NK-92 (cell line): Measurements from ENCODE around the gene GIMAP8.

Experiments
- DNase-seq: peaks from one replicate; lab custom pipeline; 2025; ENCODE audit not compliant: unreplicated experiment; lab: John Stamatoyannopoulos, UW

The GIMAP8 gene

GRCh38 chr7:150450491-150451001 lies at the start of gene GIMAP8:
Gene GIMAP8 (plus strand): TSS chr7:150450630. CDS start chr7:150466699, 16,069 bp downstream.
- DNase-seq = no peak

- DNase-seq = no peak
Observed at GRCh38 chr7:150400788-150401423, 49.5 kb upstream of the GIMAP8 start.

- no peak for DNase-seq
Observed at GRCh38 chr7:150401424-150401790, 49.0 kb upstream of the GIMAP8 start.

GRCh38 chr7:150401861-150402631 lies 48.4 kb upstream of the GIMAP8 start:
- no peak for DNase-seq

- no peak for DNase-seq
Observed at GRCh38 chr7:150402671-150403321, 47.6 kb upstream of the GIMAP8 start.

GRCh38 chr7:150403376-150404171 lies 46.9 kb upstream of the GIMAP8 start:
- DNase-seq = no peak

- DNase-seq = no peak
Observed at GRCh38 chr7:150404172-150404804, 46.1 kb upstream of the GIMAP8 start.

- no peak for DNase-seq
Observed at GRCh38 chr7:150404805-150405583, 45.4 kb upstream of the GIMAP8 start.

- no peak for DNase-seq
Observed at GRCh38 chr7:150405584-150406311, 44.7 kb upstream of the GIMAP8 start.

GRCh38 chr7:150406312-150406566 lies 44.2 kb upstream of the GIMAP8 start:
- no peak for DNase-seq

- no peak for DNase-seq
Observed at GRCh38 chr7:150406567-150407421, 43.6 kb upstream of the GIMAP8 start.

GRCh38 chr7:150407588-150408392 lies 42.6 kb upstream of the GIMAP8 start:
- no peak for DNase-seq

GRCh38 chr7:150408393-150409299 lies 41.8 kb upstream of the GIMAP8 start:
- DNase-seq = no peak

- DNase-seq = no peak
Observed at GRCh38 chr7:150409300-150410030, 41.0 kb upstream of the GIMAP8 start.

GRCh38 chr7:150410131-150410530 lies 40.3 kb upstream of the GIMAP8 start:
- DNase-seq = no peak
